ENCODE results near the gene AP3S1.
"Not testable (repeated sequence)": the region's sequence is repeated elsewhere in the genome, so short reads cannot be mapped to it uniquely, and the experiment has no call there.

AP3S1 gene

GRCh38 chr5:115869256-115869795, 27.6 kb downstream of the AP3S1 start:
- no peak for DNase-seq (ENCODE audit: low read depth in 4 of 4, low spot score in 1 of 4)

- DNase-seq (ENCODE audit: low read depth in 4 of 4, low spot score in 1 of 4): no peak
Measured at GRCh38 chr5:115872447-115872846, 30.7 kb downstream of the AP3S1 start.

DNA sequence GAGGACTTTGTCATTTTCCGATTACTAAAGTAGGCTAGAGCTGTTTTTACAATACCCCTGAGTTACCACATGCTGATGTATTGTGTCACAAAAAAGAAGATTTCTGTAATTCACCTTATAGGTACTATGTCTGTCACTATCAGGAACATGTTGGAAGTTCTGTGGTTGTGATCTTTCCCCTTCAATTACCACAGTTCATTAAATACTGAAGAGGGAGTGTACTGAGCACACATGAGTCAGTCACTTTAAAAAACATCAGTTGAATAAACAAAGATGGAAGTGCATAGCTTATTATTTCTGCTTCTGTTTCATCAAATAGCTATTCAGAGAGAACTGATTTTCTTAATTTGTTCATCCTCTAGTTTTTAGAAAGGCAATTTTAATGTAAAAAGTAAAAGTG, 31.7 kb downstream of the AP3S1 start:
- no peak for DNase-seq (ENCODE audit: low read depth in 4 of 4, low spot score in 1 of 4)

DNA sequence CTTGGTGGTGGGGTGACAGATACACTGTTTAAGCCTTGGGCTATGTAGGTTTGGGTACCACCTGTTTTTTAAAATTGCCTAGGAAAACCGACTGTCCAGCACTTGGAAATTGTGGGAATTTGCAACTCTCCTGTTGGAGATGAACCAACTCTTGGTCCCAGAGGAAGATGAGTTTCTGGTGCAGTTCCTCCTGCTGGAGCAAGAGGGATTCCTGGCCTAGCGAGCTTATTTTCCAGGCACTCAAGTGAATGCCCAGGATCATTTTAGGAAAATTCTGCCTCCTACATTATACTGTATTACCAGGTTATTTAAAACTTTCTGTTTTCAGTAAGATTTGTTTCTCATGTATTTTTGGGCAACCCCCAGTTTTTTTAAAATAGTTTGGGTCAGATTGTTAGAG, 33.7 kb downstream of the AP3S1 start:
- no peak for DNase-seq (ENCODE audit: low read depth in 4 of 4, low spot score in 1 of 4)

- DNase-seq (ENCODE audit: low read depth in 4 of 4, low spot score in 1 of 4): not testable (repeated sequence)
Measured at GRCh38 chr5:115877342-115877741, 35.6 kb downstream of the AP3S1 start.

- DNase-seq (ENCODE audit: low read depth in 4 of 4, low spot score in 1 of 4): not testable (repeated sequence)
Measured at GRCh38 chr5:115882434-115882833, 40.7 kb downstream of the AP3S1 start.

GRCh38 chr5:115884704-115885103, 43.0 kb downstream of the AP3S1 start:
- no peak for DNase-seq (ENCODE audit: low read depth in 4 of 4, low spot score in 1 of 4)

GRCh38 chr5:115885208-115885607, 43.5 kb downstream of the AP3S1 start:
- not testable (repeated sequence) for DNase-seq (ENCODE audit: low read depth in 4 of 4, low spot score in 1 of 4)

- DNase-seq (ENCODE audit: low read depth in 4 of 4, low spot score in 1 of 4): no peak
Measured at GRCh38 chr5:115888027-115888426, 46.3 kb downstream of the AP3S1 start.

GRCh38 chr5:115892021-115892420, 50.3 kb downstream of the AP3S1 start:
- DNase-seq (ENCODE audit: low read depth in 4 of 4, low spot score in 1 of 4): no peak

DNA sequence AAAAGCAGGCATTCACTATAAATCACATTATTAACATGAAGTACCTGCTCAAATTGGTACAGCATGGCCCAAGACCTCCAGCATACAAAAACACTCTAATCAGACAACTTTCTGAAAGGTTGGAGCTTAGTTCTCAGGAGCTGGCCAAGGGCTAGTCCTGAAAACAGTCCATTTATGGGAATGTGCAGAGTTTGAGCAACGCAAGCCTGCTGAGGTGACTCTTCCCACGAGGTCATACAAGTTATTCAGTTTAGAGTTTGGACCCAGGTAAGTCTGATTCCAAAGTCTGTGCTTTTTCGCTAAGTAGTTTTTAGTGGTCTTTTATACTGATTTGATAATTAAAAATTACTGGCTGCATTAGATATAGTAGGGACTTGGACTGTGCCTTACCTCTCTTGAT, 52.6 kb downstream of the AP3S1 start:
- no peak for DNase-seq (ENCODE audit: low read depth in 4 of 4, low spot score in 1 of 4)

- no peak for DNase-seq (ENCODE audit: low read depth in 4 of 4, low spot score in 1 of 4)
Measured at GRCh38 chr5:115895821-115896220, 54.1 kb downstream of the AP3S1 start.

GRCh38 chr5:115898656-115899055, 56.9 kb downstream of the AP3S1 start:
- DNase-seq (ENCODE audit: low read depth in 4 of 4, low spot score in 1 of 4): no peak

DNA sequence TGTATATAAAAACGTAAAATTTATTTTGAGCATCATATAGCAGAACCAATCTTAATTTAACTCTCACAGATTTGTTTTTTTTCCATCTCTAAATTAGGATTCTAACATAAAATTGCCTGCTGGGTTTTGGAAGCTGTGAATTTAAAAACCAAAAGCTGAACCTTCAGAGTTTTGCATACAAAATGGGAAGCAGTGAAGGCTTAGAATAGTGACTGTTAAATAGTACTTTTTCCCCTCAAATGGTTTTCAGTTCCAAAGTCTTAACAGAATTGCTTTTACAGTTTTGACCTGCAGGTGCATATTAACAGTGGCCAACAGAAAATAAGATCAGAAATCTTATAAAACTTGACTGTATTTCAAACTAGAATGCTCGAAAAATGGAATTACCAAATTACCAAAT, 65.4 kb downstream of the AP3S1 start:
- DNase-seq (ENCODE audit: low read depth in 4 of 4, low spot score in 1 of 4): no peak

DNA sequence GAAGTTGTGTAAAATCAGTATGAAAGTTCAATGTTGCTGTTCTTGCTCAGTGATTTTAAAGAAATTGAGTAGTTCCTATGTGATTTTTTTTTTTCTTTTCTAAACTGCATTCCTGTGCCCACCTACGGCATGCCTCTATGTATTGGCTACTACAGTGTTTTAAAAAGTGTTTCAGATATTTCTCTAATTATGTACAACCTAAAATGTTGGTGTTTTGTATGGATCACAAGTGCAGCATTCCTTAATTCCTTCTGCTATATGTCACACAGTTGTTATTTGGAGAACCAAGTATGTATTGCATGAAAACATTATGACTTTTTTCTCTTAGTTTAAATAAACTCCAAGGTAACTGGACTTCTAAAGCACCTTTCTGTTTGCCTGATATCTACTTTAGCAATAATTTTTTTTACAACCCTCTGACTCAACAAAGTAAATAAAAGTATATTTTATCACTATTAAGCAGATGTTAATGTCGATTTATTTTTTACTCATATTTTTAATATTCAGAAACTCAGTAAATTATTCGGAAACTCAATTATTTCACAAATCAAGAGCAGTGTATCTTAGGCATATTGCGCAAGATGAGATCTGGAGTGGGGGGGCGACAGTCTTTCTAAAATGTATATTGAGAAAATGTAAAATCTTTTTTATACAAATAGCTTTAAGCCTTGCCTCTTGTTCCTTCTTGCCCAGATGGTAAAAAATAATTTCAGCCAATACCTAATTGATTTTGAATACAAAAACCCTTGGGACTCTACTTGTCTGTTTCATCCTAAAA, 72.1 kb downstream of the AP3S1 start:
- DNase-seq (ENCODE audit: low read depth in 4 of 4, low spot score in 1 of 4): not testable (repeated sequence)

DNA sequence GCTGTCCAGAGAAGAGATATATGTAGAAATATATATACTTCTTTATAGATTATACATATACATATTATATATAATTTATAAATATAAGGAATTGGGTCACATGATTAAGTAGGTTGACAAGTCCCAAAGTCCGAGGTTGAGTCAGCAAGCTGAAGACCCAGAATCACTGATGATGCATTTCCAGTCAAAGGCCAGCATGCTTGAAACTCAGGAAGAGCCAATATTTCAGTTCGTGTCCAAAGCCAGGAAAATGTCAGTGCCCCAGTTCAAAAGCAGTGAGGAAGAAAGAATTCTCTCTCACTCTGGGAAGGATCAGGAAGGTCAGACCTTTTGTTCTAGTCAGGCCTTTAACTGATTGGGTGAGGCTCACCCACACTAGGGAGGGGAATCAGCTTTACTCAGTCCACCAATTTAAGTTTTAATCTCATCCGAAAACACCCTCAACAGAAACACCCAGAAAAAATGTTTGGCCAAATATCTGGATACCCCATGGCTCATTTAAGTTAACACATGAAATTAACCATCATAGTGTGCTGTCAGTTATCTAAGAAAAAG, 78.5 kb downstream of the AP3S1 start:
- DNase-seq (ENCODE audit: low read depth in 4 of 4, low spot score in 1 of 4): no peak

DNA sequence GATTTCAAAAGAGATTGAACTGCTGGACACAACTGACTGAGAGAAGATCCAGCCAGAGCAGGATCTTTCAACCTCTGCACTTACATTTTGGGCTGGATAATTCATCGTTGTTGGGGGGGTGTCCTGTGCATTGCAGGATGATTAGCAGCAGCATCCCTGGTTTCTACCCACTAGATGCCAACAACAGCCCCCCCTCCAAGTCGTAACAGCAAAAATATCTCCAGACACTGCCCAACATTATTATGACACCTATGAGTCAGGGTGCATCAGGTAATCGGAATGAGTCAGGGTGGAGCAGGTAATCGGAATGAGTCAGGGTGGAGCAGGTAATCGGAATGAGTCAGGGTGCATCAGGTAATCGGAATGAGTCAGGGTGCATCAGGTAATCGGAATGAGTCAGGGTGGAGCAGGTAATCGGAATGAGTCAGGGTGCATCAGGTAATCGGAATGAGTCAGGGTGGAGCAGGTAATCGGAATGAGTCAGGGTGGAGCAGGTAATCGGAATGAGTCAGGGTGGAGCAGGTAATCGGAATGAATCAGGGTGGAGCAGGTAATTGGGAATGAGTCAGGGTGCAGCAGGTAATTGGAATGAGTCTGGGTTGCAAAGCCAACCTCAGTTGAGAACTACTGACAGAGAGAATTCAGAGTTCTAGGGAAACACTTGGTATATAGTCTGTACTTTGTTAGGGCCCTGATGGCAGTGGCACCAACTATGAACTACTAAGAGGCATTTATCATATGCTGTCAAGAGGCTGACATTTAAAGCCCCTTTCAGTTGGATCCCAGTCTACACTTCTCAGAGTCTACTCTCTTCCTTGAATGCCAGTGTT, 87.1 kb downstream of the AP3S1 start:
- not testable (repeated sequence) for DNase-seq (ENCODE audit: low read depth in 4 of 4, low spot score in 1 of 4)

- not testable (repeated sequence) for DNase-seq (ENCODE audit: low read depth in 4 of 4, low spot score in 1 of 4)
Measured at GRCh38 chr5:115930171-115930570, 88.4 kb downstream of the AP3S1 start.

- DNase-seq (ENCODE audit: low read depth in 4 of 4, low spot score in 1 of 4): no peak
Measured at GRCh38 chr5:115930630-115931337, 89.0 kb downstream of the AP3S1 start.

DNA sequence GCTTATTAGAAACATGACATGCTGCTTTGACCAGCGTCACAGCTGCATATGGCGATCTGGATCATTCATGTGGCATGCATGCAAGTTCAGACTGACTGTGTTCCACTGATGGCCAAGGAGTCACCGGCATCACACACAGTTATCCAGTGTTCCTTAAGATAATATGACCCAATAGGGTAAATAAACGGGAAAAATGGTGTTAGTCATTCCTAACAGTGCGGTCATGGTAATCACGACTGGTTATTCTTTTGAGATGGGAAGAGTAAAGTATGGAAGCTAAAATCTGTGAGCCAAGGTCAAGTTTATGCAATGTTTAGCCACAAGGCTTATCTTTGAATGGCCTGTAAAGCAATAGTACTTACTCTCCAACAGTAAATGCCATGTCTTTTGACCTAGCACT, 91.3 kb downstream of the AP3S1 start:
- DNase-seq (ENCODE audit: low read depth in 4 of 4, low spot score in 1 of 4): no peak

DNA sequence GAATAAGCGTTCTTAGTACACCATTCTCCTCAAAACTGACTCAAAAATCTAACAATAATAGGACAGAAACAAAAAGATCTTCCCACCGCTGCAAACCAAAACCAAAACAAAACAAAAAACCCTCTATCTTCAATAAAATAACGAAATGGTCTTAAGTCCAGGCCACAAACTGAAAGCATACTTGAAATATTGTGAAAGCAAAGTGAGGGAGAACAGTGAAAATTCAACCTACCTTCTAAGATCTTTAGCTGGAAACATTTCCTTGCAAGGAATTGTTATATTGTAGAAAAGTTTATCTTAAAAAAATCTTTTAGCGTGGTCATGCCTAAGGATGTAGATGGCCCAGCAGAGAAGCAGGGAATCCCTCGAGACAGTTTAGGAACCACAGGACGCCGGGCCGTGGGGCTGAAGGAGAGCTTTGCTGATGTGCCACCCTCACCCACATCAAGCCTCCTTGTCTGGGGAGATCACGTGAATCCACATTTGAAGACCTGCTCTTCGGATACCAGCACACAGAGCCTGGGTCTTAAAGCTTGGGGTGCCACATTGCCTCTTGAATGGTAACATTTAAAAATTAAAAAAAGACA, 92.7 kb downstream of the AP3S1 start:
- no peak for DNase-seq (ENCODE audit: low read depth in 4 of 4, low spot score in 1 of 4)

All from stimulated activated CD4-positive, alpha-beta T cell treated with anti-CD3 and anti-CD28 coated beads, Interleukin-1b, Interleukin-23, amount 100 ng/mL, for 24 hours (primary cell).